IMR-90 (cell line): ENCODE measurements around the gene CAMTA1. TPM values are rescaled to one million over a fixed set of nuclear protein-coding genes. Genes with fewer than 3 reads are reported as not detected.

Experiments used
- ATAC-seq: fragments of 200-7000 bp; cut with Tn5 transposase; 2 replicates; pipeline ENCODE4 v1.9.1; 2020; ENCODE audit warnings: low read depth, mild to moderate bottlenecking, moderate library complexity
- BruUV-seq: library from RNA; stranded (reverse); fragments of 400-500 nt; replicated peaks from 2 replicates; lab custom pipeline; 2021; lab: Mats Ljungman, UMichigan
- CTCF ChIA-PET: fragments of 300-600 bp; formaldehyde crosslinking; extraction: SDS; loops from one replicate; lab custom pipeline; 2021; ENCODE audit warnings: antibody characterized with exemption; lab: Yijun Ruan, JAX
- POLR2A ChIA-PET: fragments of 300-600 bp; sonication (Branson Sonifier 250); formaldehyde crosslinking; loops from one replicate; lab custom pipeline; 2022; ENCODE audit warnings: antibody characterized with exemption; ENCODE audit not compliant: unreplicated experiment; lab: Charles Lee
- DNase-seq: peaks from one replicate; pipeline ENCODE4 v3.0.0; 2013
- H2AFZ ChIP-seq: replicated peaks from 2 replicates; pipeline ENCODE3; 2013; ENCODE audit warnings: low read length, mild to moderate bottlenecking; ENCODE audit not compliant: poor library complexity
- H2AK5ac ChIP-seq: 2 replicates; pipeline ENCODE4 v1.6.1; 2013; ENCODE audit warnings: low read depth, low read length, inconsistent platforms
- H2AK9ac ChIP-seq: replicated peaks from 2 replicates; pipeline ENCODE3; 2013; ENCODE audit warnings: mild to moderate bottlenecking, low read depth, low read length, moderate library complexity; ENCODE audit not compliant: poor library complexity
- H2BK120ac ChIP-seq: 2 replicates; pipeline ENCODE4 v1.6.1; 2013; ENCODE audit warnings: low read depth, low read length, inconsistent platforms
- H2BK15ac ChIP-seq: 3 replicates; pipeline ENCODE4 v1.6.1; 2013; ENCODE audit warnings: low read depth, low read length, inconsistent platforms
- H2BK20ac ChIP-seq: 2 replicates; pipeline ENCODE4 v1.6.1; 2013; ENCODE audit warnings: low read depth, mild to moderate bottlenecking, inconsistent platforms, low read length, moderate library complexity
- H2BK5ac ChIP-seq: 2 replicates; pipeline ENCODE4 v1.6.1; 2013; ENCODE audit warnings: mild to moderate bottlenecking, low read depth, low read length, inconsistent platforms; ENCODE audit not compliant: poor library complexity, severe bottlenecking
- H3K14ac ChIP-seq: replicated peaks from 2 replicates; pipeline ENCODE4 v1.6.1; 2013; ENCODE audit warnings: low read depth, low read length, inconsistent platforms
- H3K18ac ChIP-seq: 2 replicates; pipeline ENCODE4 v1.6.1; 2013; ENCODE audit warnings: low read depth, low read length, control low read depth
- H3K23ac ChIP-seq: 2 replicates; pipeline ENCODE4 v1.6.1; 2013; ENCODE audit warnings: low read depth, low read length, inconsistent platforms
- H3K27ac ChIP-seq: 2 replicates; pipeline ENCODE4 v1.5.1; 2013; ENCODE audit warnings: mild to moderate bottlenecking, control low read depth, low read length; ENCODE audit not compliant: insufficient read depth
- H3K27me3 ChIP-seq: 2 replicates; pipeline ENCODE4 v1.6.1; 2013; ENCODE audit warnings: low read length; ENCODE audit not compliant: control insufficient read depth, insufficient read depth
- H3K36me3 ChIP-seq: 2 replicates; pipeline ENCODE4 v1.6.1; 2013; ENCODE audit warnings: low read length, mixed read lengths; ENCODE audit not compliant: control insufficient read depth, insufficient read depth
- H3K4ac ChIP-seq: 2 replicates; pipeline ENCODE4 v1.6.1; 2013; ENCODE audit warnings: low read depth, low read length, inconsistent platforms
- H3K4me1 ChIP-seq: 2 replicates; pipeline ENCODE4 v1.6.1; 2013; ENCODE audit warnings: low read length, mixed read lengths; ENCODE audit not compliant: control insufficient read depth, insufficient read depth
- H3K4me2 ChIP-seq: 2 replicates; pipeline ENCODE4 v1.6.1; 2013; ENCODE audit warnings: low read depth, mild to moderate bottlenecking, control low read depth, low read length, moderate library complexity
- H3K4me3 ChIP-seq: 2 replicates; pipeline ENCODE4 v1.5.1; 2013; ENCODE audit warnings: low read depth, mild to moderate bottlenecking, control low read depth, low read length, moderate library complexity; ENCODE audit not compliant: insufficient read depth
- H3K56ac ChIP-seq: 2 replicates; pipeline ENCODE4 v1.6.1; 2013; ENCODE audit warnings: low read length, inconsistent platforms; ENCODE audit not compliant: insufficient read depth; ENCODE audit errors: extremely low read depth
- H3K79me1 ChIP-seq, 2 experiments: 2 replicates each; pipeline ENCODE4 v1.6.1; 2013; ENCODE audit warnings: low read length in 2 of 2, inconsistent platforms in 1 of 2, low read depth in 1 of 2
- H3K9ac ChIP-seq: 2 replicates; pipeline ENCODE4 v1.6.1; 2013; ENCODE audit warnings: low read depth, low read length, control low read depth
- H3K9me1 ChIP-seq: 2 replicates; pipeline ENCODE4 v1.6.1; 2013; ENCODE audit warnings: low read length, inconsistent platforms; ENCODE audit not compliant: insufficient read depth
- H3K9me3 ChIP-seq: 2 replicates; pipeline ENCODE4 v1.6.1; 2013; ENCODE audit warnings: low read length; ENCODE audit not compliant: control insufficient read depth, insufficient read depth
- H4K20me1 ChIP-seq: 2 replicates; pipeline ENCODE4 v1.6.1; 2013; ENCODE audit warnings: low read length, inconsistent platforms; ENCODE audit not compliant: insufficient read depth
- H4K5ac ChIP-seq: 2 replicates; pipeline ENCODE4 v1.6.1; 2013; ENCODE audit warnings: mild to moderate bottlenecking, low read depth, low read length, control low read depth
- H4K8ac ChIP-seq, 2 experiments: 2 replicates each; pipeline ENCODE4 v1.6.1; 2013; ENCODE audit warnings: low read depth in 2 of 2, low read length in 2 of 2, control low read depth in 1 of 2, inconsistent platforms in 1 of 2
- H4K91ac ChIP-seq: 2 replicates; pipeline ENCODE4 v1.6.1; 2013; ENCODE audit warnings: low read depth, low read length, inconsistent platforms; ENCODE audit not compliant: insufficient read depth
- BHLHE40 ChIP-seq: fragments of 150-350 bp; IDR thresholded peaks from 2 replicates; pipeline ENCODE4 v1.6.1; 2016; ENCODE audit warnings: mild to moderate bottlenecking, low read depth, low read length
- CEBPB ChIP-seq: IDR thresholded peaks from 2 replicates; pipeline ENCODE4 v1.6.1; 2012; ENCODE audit warnings: low read depth, low read length, improper control_type of control experiment
- CHD1 ChIP-seq: IDR thresholded peaks from 2 replicates; pipeline ENCODE4 v1.6.1; 2012; ENCODE audit warnings: low read depth, low read length, improper control_type of control experiment
- CTCF ChIP-seq: conservative IDR thresholded peaks from 2 replicates; pipeline ENCODE4 v1.5.1; 2012; ENCODE audit warnings: mild to moderate bottlenecking, low read depth, low read length, improper control_type of control experiment
- FOS ChIP-seq: fragments of 150-350 bp; IDR thresholded peaks from 2 replicates; pipeline ENCODE4 v1.6.1; 2016; ENCODE audit warnings: low read depth, low read length
- MAFK ChIP-seq: IDR thresholded peaks from 2 replicates; pipeline ENCODE4 v1.6.1; 2012; ENCODE audit warnings: low read depth, low read length, improper control_type of control experiment
- MAZ ChIP-seq: IDR thresholded peaks from 2 replicates; pipeline ENCODE4 v1.6.1; 2012; ENCODE audit warnings: low read depth, mild to moderate bottlenecking, low read length, improper control_type of control experiment, moderate library complexity, borderline replicate concordance
- MXI1 ChIP-seq: IDR thresholded peaks from 2 replicates; pipeline ENCODE4 v1.6.1; 2012; ENCODE audit warnings: low read depth, mild to moderate bottlenecking, low read length, moderate library complexity, borderline replicate concordance
- NFE2L2 ChIP-seq: fragments of 150-350 bp; IDR thresholded peaks from 2 replicates; pipeline ENCODE4 v1.6.1; 2016; ENCODE audit warnings: low read depth, mild to moderate bottlenecking, low read length
- POLR2A ChIP-seq: IDR thresholded peaks from 2 replicates; pipeline ENCODE4 v1.6.1; 2012; ENCODE audit warnings: mild to moderate bottlenecking, low read depth, low read length
- RAD21 ChIP-seq: IDR thresholded peaks from 2 replicates; pipeline ENCODE4 v1.6.1; 2012; ENCODE audit warnings: low read length, improper control_type of control experiment
- RCOR1 ChIP-seq: IDR thresholded peaks from 2 replicates; pipeline ENCODE4 v1.6.1; 2012; ENCODE audit warnings: mild to moderate bottlenecking, low read length, improper control_type of control experiment; ENCODE audit not compliant: insufficient replicate concordance
- RFX5 ChIP-seq: IDR thresholded peaks from 2 replicates; pipeline ENCODE4 v1.8.0; 2012; ENCODE audit warnings: low read depth, mild to moderate bottlenecking, low read length, moderate library complexity
- SMC3 ChIP-seq: fragments of 150-350 bp; IDR thresholded peaks from 2 replicates; pipeline ENCODE4 v1.6.1; 2016; ENCODE audit warnings: low read depth, mild to moderate bottlenecking, antibody characterized with exemption, low read length, moderate library complexity
- USF2 ChIP-seq: fragments of 150-350 bp; IDR thresholded peaks from 2 replicates; pipeline ENCODE4 v1.6.1; 2017; ENCODE audit warnings: mild to moderate bottlenecking, antibody characterized with exemption, low read length, low read depth
- WGBS, 2 experiments: methylation state at CpG; one replicate each; pipeline versions ENCODE4 v1.1.5 to v1.1.7; 2013; ENCODE audit warnings: missing lambda C conversion rate in 2 of 2; ENCODE audit not compliant: insufficient read length in 1 of 2; ENCODE audit errors: extremely low coverage in 2 of 2; 5-methylcytosine and 5-hydroxymethylcytosine counted together
- dilution Hi-C: fragments of 300-500 bp; cut with HindIII; formaldehyde crosslinking; loops from one replicate; pipeline ENCODE4 v1.14.3; 2018; ENCODE audit warnings: low sequenced_read_pairs; ENCODE audit not compliant: unreplicated experiment
- in situ Hi-C: fragments of 300-500 bp; cut with MboI; formaldehyde crosslinking; loops from 3 replicates; pipeline ENCODE4 v1.14.3; 2019; ENCODE audit warnings: low sequenced_read_pairs, inconsistent platforms, mixed read lengths
- intact Hi-C: fragments of 100-400 bp; cut with micrococcal nuclease; formaldehyde crosslinking; loops from 2 replicates; pipeline ENCODE4 v1.10.0; 2022
- polyA plus RNA-seq, 3 experiments: library from polyadenylated mRNA; depleted of rRNA; stranded (reverse); fragments of >200 nt; gene quantifications; 2 replicates each; pipeline ENCODE4 v1.2.3, GENCODE V29; 2012; ENCODE audit warnings: low replicate concordance in 1 of 3
- total RNA-seq: library from RNA; depleted of rRNA; stranded (reverse); fragments of >200 nt; gene quantifications from 2 replicates; pipeline ENCODE4 v1.2.3, GENCODE V29; 2012
- TF ChIP-seq, protein P1 (sequence below): fragments of 150-350 bp; IDR thresholded peaks from 2 replicates; pipeline ENCODE4 v1.6.1; 2016; ENCODE audit warnings: low read depth, mild to moderate bottlenecking, low read length, moderate library complexity, borderline replicate concordance

The CAMTA1 gene
- total and polyA plus RNA-seq, 2 of the 4 experiments (the other 2 are of a cell fraction) = 35.5 to 74.3 TPM

DNA sequence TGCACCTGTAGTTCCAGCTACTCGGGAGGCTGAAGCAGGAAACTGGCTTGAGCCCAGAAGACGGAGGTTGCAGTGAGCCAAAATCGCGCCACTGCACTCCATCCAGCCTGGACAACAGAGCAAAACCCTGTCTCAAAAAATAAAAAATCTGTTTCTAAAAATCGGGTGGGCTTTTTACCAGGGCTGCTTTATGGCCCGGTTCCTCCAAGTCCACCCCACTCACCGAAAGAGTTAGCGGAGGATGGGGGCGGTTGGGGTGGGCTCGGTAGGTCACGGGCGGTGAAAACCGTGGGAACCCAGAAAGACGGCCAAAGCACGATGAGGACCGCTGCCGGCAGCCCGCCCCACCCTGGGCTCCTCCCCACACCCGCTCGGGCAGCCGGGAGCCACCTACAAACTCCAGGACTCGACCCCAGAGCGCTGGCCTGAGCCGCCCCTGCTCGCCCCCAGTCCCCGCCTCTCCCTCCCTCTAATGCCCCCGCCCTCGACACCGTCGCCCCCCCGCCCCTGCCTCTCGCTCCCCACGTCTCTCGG lies 998.0 kb downstream of the CAMTA1 start:
- peak; percentile 24 for DNase-seq
- H2BK5ac ChIP-seq = peak overlapping the region; percentile 1
- ChIA-PET POLR2A (no interaction called here), CTCF (no interaction called here)
- WGBS, 2 experiments = 12% methylated on average over 4 of the region's 34 CpGs; no CpG with 5 or more reads in 1 of the 2 experiments
- no peak overlapping the region; the same call in 1 of the 2 replicates for H3K56ac ChIP-seq
- no peak overlapping the region for H2BK15ac ChIP-seq
- in situ Hi-C loops (no loop called here), dilution Hi-C loops (no loop called here), intact Hi-C loops (loop anchor here (5.0 kb wide), 1 partner anchor 119 kb away; no protein-coding TSS in a partner anchor)
- no peaks in the 10 kb centered on the region for H4K20me1 ChIP-seq
- no peak overlapping the region for H4K8ac ChIP-seq
- peak overlapping the region; percentile 45; the same call in 1 of the 2 replicates for H2AK5ac ChIP-seq
- H3K9me3 ChIP-seq = no peaks in the 10 kb centered on the region
- 0 out of 2 replicates have a peak, but pooled peaks cover 4% of the 10 kb centered on the region for H3K4me1 ChIP-seq
- no peaks in the 10 kb centered on the region for H3K27me3 ChIP-seq
- no peak overlapping the region for H2BK120ac ChIP-seq
- peak overlapping the region; percentile 16 for H3K9ac ChIP-seq
- H3K23ac ChIP-seq = no peak overlapping the region
- H2BK20ac ChIP-seq = no peak overlapping the region
- H3K4me3 ChIP-seq = peak overlapping the region; percentile 53
- ATAC-seq = peak; percentile 46
- H3K27ac ChIP-seq = peak overlapping the region; percentile 27
- no peak overlapping the region; the same call in 1 of the 2 replicates for H3K18ac ChIP-seq
- TF ChIP-seq, protein P1, sequence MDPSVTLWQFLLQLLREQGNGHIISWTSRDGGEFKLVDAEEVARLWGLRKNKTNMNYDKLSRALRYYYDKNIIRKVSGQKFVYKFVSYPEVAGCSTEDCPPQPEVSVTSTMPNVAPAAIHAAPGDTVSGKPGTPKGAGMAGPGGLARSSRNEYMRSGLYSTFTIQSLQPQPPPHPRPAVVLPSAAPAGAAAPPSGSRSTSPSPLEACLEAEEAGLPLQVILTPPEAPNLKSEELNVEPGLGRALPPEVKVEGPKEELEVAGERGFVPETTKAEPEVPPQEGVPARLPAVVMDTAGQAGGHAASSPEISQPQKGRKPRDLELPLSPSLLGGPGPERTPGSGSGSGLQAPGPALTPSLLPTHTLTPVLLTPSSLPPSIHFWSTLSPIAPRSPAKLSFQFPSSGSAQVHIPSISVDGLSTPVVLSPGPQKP = no peak
- no peak for TF ChIP-seq USF2
- no peak for TF ChIP-seq CEBPB
- TF ChIP-seq RAD21 = no peak
- no peak for TF ChIP-seq CHD1
- no peak for TF ChIP-seq BHLHE40
- no peak for TF ChIP-seq POLR2A
- TF ChIP-seq FOS = no peak
- no peak for TF ChIP-seq MAFK
- no peak for TF ChIP-seq NFE2L2
- TF ChIP-seq SMC3 = no peak
- TF ChIP-seq RFX5 = no peak
- TF ChIP-seq CTCF = no peak
- TF ChIP-seq MAZ = no peak
- TF ChIP-seq RCOR1 = no peak
- TF ChIP-seq MXI1 = no peak
- H3K4ac ChIP-seq = peak overlapping the region; percentile 20; the same call in 1 of the 2 replicates
- no TSS peak for BruUV-seq
- H4K91ac ChIP-seq = no peak overlapping the region
- peak overlapping the region; percentile 77 for H2AFZ ChIP-seq
- H2AK9ac ChIP-seq = peak overlapping the region; percentile 79
- no peak overlapping the region for H4K5ac ChIP-seq
- peak overlapping the region; percentile 7; the same call in 1 of the 2 replicates for H3K14ac ChIP-seq
- H3K36me3 ChIP-seq = peaks cover 20% of the 10 kb centered on the region
- peak overlapping the region; percentile 80 for H3K4me2 ChIP-seq
- no peaks in the 10 kb centered on the region for H3K9me1 ChIP-seq
- H3K79me1 ChIP-seq = peaks cover 6 to 12% of the 10 kb centered on the region in 2 experiments; a peak in 3 of 4 replicates
